H1 (cell line): ENCODE results near the gene EEF1A2. TPM values are rescaled to one million over a fixed set of nuclear protein-coding genes. Genes with fewer than 3 reads are reported as not detected.

Source experiments
- ATF3 ChIP-seq: IDR thresholded peaks from 2 replicates; pipeline ENCODE4 v1.6.1; 2011; ENCODE audit warnings: low read depth, mild to moderate bottlenecking, low read length; ENCODE audit not compliant: insufficient read depth
- NANOG ChIP-seq: IDR thresholded peaks from 2 replicates; pipeline ENCODE4 v1.6.1; 2011; ENCODE audit warnings: low read length, low read depth, mild to moderate bottlenecking, inconsistent platforms; ENCODE audit not compliant: insufficient read depth, poor library complexity, severe bottlenecking
- RNF2 ChIP-seq: fragments of 200-900, 300-1000 bp; sonication (generic); IDR thresholded peaks from 2 replicates; pipeline ENCODE4 v1.7.1; 2016; ENCODE audit warnings: borderline replicate concordance, low read depth, mild to moderate bottlenecking, antibody characterized with exemption, low read length; ENCODE audit not compliant: poor library complexity, severe bottlenecking; ENCODE audit errors: missing control alignments
- SP4 ChIP-seq: IDR thresholded peaks from 2 replicates; pipeline ENCODE4 v1.6.1; 2012; ENCODE audit warnings: low read length, inconsistent platforms
- TCF12 ChIP-seq: IDR thresholded peaks from 2 replicates; pipeline ENCODE4 v1.6.1; 2011; ENCODE audit warnings: low read depth, mild to moderate bottlenecking, low read length
- polyA plus RNA-seq, 7 experiments: library from polyadenylated mRNA; depleted of rRNA in 3 of 7; stranded (reverse) in 5 of 7; unstranded in 2 of 7; fragments of >200 nt in 5 of 7; fragments of 200-250 nt in 2 of 7; gene quantifications; 1 replicate in 5 of 7; 2 replicates in 1 of 7; 4 replicates in 1 of 7; pipeline versions ENCODE4 v1.2.1 to v1.2.3, GENCODE V29; 2011 to 2013; ENCODE audit warnings: missing spikeins in 2 of 7, mixed read lengths in 2 of 7
- total RNA-seq: library from RNA; stranded (reverse); fragmentation: NEBNext Ultra II Directional; extraction: Animal tissue kit (Norgen Biotek cat#: 25700); gene quantifications from 2 replicates; pipeline ENCODE4 v1.2.1, GENCODE V29; 2021

Gene EEF1A2
- total and polyA plus RNA-seq, 2 of the 8 experiments (the other 6 are each of a cell fraction or from before 2014, with no cell fraction given): 7.4 to 25.8 TPM

GRCh38 chr20:63478346-63479302 is 20.3 kb downstream of the EEF1A2 start (continued):
- no peak for TF ChIP-seq TCF12
- TF ChIP-seq RNF2: no peak
- TF ChIP-seq ATF3: no peak
- TF ChIP-seq SP4: no peak
- no peak for TF ChIP-seq NANOG
